ENCODE results near the gene PRKAB1.

DNA sequence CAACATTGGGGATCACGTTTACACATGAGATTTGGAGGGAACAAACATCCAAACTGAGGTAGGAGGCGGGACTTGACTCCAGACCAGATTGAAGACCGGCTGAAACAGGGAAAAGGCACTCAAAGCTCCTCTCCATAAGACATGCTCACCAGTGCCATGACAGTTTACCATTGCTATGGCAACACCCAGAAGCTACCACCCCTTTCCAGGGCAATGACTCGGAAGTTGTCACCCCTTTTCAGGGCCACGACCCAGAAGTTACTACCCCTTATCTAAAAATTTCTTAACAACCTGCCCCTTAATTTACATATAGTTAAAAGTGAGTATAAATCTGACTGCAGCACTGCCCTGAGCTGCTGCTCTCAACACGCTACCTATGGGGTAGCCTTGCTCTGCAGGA lies 40.2 kb upstream of the PRKAB1 start:
- TF ChIP-seq, protein P1, sequence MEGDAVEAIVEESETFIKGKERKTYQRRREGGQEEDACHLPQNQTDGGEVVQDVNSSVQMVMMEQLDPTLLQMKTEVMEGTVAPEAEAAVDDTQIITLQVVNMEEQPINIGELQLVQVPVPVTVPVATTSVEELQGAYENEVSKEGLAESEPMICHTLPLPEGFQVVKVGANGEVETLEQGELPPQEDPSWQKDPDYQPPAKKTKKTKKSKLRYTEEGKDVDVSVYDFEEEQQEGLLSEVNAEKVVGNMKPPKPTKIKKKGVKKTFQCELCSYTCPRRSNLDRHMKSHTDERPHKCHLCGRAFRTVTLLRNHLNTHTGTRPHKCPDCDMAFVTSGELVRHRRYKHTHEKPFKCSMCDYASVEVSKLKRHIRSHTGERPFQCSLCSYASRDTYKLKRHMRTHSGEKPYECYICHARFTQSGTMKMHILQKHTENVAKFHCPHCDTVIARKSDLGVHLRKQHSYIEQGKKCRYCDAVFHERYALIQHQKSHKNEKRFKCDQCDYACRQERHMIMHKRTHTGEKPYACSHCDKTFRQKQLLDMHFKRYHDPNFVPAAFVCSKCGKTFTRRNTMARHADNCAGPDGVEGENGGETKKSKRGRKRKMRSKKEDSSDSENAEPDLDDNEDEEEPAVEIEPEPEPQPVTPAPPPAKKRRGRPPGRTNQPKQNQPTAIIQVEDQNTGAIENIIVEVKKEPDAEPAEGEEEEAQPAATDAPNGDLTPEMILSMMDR (IDR thresholded peaks at IDR 0.05 in 2 of 3, conservative IDR thresholded peaks at IDR 0.05 in 1 of 3; ENCODE audit: borderline replicate concordance in 1 of 3, insufficient read depth in 1 of 3, low read depth in 2 of 3, low read length in 2 of 3): no peak
- no peak for TF ChIP-seq ZNF274 (IDR thresholded peaks at IDR 0.05; ENCODE audit: low read depth, low read length)
- TF ChIP-seq, protein P2, sequence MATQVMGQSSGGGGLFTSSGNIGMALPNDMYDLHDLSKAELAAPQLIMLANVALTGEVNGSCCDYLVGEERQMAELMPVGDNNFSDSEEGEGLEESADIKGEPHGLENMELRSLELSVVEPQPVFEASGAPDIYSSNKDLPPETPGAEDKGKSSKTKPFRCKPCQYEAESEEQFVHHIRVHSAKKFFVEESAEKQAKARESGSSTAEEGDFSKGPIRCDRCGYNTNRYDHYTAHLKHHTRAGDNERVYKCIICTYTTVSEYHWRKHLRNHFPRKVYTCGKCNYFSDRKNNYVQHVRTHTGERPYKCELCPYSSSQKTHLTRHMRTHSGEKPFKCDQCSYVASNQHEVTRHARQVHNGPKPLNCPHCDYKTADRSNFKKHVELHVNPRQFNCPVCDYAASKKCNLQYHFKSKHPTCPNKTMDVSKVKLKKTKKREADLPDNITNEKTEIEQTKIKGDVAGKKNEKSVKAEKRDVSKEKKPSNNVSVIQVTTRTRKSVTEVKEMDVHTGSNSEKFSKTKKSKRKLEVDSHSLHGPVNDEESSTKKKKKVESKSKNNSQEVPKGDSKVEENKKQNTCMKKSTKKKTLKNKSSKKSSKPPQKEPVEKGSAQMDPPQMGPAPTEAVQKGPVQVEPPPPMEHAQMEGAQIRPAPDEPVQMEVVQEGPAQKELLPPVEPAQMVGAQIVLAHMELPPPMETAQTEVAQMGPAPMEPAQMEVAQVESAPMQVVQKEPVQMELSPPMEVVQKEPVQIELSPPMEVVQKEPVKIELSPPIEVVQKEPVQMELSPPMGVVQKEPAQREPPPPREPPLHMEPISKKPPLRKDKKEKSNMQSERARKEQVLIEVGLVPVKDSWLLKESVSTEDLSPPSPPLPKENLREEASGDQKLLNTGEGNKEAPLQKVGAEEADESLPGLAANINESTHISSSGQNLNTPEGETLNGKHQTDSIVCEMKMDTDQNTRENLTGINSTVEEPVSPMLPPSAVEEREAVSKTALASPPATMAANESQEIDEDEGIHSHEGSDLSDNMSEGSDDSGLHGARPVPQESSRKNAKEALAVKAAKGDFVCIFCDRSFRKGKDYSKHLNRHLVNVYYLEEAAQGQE (IDR thresholded peaks at IDR 0.05; ENCODE audit: low read depth): no peak
- TF ChIP-seq SRF (IDR thresholded peaks at IDR 0.05; ENCODE audit: low read depth): no peak
- no peak for TF ChIP-seq POLR2A (IDR thresholded peaks at IDR 0.05; ENCODE audit: borderline replicate concordance, extremely low read depth, insufficient read depth, insufficient read length)
- TF ChIP-seq RAD21 (IDR thresholded peaks at IDR 0.05; ENCODE audit: low read depth): no peak
- TF ChIP-seq ZFX (IDR thresholded peaks at IDR 0.05): no peak

Measured in HCT116 (cell line).